Bronchial epithelial cell (primary cell): Measurements from ENCODE around the gene ADD3. TPM values are rescaled to one million over a fixed set of nuclear protein-coding genes. Genes with fewer than 3 reads are reported as not detected.

Experiments used
- DNase-seq: peaks from one replicate; pipeline ENCODE4 v3.0.0-alpha.2; 2010; ENCODE audit warnings: low read depth
- FAIRE-seq: peaks from 2 replicates; lab custom pipeline; 2011; peaks lifted over from hg19 to GRCh38; lab: Jason Lieb, UNC
- H3K27me3 ChIP-seq: 2 replicates; pipeline ENCODE4 v1.5.1; 2011; ENCODE audit warnings: low read length; ENCODE audit not compliant: control insufficient read depth, insufficient read depth
- H3K36me3 ChIP-seq: 2 replicates; pipeline ENCODE4 v1.5.1; 2011; ENCODE audit warnings: low read length; ENCODE audit not compliant: control insufficient read depth, insufficient read depth
- H3K4me3 ChIP-seq: 2 replicates; pipeline ENCODE4 v1.5.1; 2011; ENCODE audit warnings: mild to moderate bottlenecking, low read depth, low read length, control low read depth
- CTCF ChIP-seq: IDR thresholded peaks from 2 replicates; pipeline ENCODE4 v1.5.1; 2011; ENCODE audit warnings: mild to moderate bottlenecking, moderate library complexity, low read length, control low read depth, inconsistent platforms; ENCODE audit not compliant: insufficient read depth, severe bottlenecking
- total RNA-seq: library from RNA; depleted of rRNA; stranded (reverse); fragments of >200 nt; gene quantifications from 2 replicates; pipeline ENCODE4 v1.2.1, GENCODE V29; 2014

Gene ADD3
- total RNA-seq, 1 donor from 2014 or later, result 39.5 TPM

GRCh38 chr10:109987452-109988211 is 20.2 kb upstream of the ADD3 start:
- no peaks in the 10 kb centered on the region for H3K27me3 ChIP-seq
- peak; percentile 87 for DNase-seq
- H3K4me3 ChIP-seq, result no peak overlapping the region
- FAIRE-seq, result no peak
- H3K36me3 ChIP-seq, result no peaks in the 10 kb centered on the region
- no peak for TF ChIP-seq CTCF

- FAIRE-seq (peak; percentile 77), DNase-seq (no peak)
- Histone ChIP-seq H3K4me3 (no peak overlapping the region), H3K27me3 (no peaks in the 10 kb centered on the region), H3K36me3 (no peaks in the 10 kb centered on the region)
- no peak for TF ChIP-seq CTCF
Measured at GRCh38 chr10:109988212-109988596, 19.6 kb upstream of the ADD3 start.

- no peak for TF ChIP-seq CTCF
- no peak for FAIRE-seq
- Histone ChIP-seq H3K36me3 (no peaks in the 10 kb centered on the region), H3K27me3 (no peaks in the 10 kb centered on the region), H3K4me3 (no peak overlapping the region)
- DNase-seq, result no peak
Measured at GRCh38 chr10:109991266-109991855, 16.4 kb upstream of the ADD3 start.

- Histone ChIP-seq H3K36me3 (no peaks in the 10 kb centered on the region), H3K27me3 (no peaks in the 10 kb centered on the region), H3K4me3 (no peak overlapping the region)
- TF ChIP-seq CTCF, result no peak
- no peak for FAIRE-seq
- DNase-seq, result no peak
Measured at GRCh38 chr10:109992485-109992884, 15.3 kb upstream of the ADD3 start.

GRCh38 chr10:109993551-109994330 is 14.0 kb upstream of the ADD3 start:
- no peak for TF ChIP-seq CTCF
- no peaks in the 10 kb centered on the region for H3K27me3 ChIP-seq
- DNase-seq (peak; percentile 22), FAIRE-seq (no peak)
- no peak overlapping the region for H3K4me3 ChIP-seq
- no peaks in the 10 kb centered on the region for H3K36me3 ChIP-seq
